ENCODE results near the gene YBEY. TPM values are rescaled to one million over a fixed set of nuclear protein-coding genes. Genes with fewer than 3 reads are reported as not detected.
"Not testable (repeated sequence)": the region's sequence is repeated elsewhere in the genome, so short reads cannot be mapped to it uniquely, and the experiment has no call there.

Gene YBEY, protein sequence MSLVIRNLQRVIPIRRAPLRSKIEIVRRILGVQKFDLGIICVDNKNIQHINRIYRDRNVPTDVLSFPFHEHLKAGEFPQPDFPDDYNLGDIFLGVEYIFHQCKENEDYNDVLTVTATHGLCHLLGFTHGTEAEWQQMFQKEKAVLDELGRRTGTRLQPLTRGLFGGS
- total RNA-seq = 11.1 TPM
- long read RNA-seq, partial matches to known transcripts = 0 of 4 reads
- long read RNA-seq, other reads (novel, unspliced or antisense) = 1 of 4 reads

DNA sequence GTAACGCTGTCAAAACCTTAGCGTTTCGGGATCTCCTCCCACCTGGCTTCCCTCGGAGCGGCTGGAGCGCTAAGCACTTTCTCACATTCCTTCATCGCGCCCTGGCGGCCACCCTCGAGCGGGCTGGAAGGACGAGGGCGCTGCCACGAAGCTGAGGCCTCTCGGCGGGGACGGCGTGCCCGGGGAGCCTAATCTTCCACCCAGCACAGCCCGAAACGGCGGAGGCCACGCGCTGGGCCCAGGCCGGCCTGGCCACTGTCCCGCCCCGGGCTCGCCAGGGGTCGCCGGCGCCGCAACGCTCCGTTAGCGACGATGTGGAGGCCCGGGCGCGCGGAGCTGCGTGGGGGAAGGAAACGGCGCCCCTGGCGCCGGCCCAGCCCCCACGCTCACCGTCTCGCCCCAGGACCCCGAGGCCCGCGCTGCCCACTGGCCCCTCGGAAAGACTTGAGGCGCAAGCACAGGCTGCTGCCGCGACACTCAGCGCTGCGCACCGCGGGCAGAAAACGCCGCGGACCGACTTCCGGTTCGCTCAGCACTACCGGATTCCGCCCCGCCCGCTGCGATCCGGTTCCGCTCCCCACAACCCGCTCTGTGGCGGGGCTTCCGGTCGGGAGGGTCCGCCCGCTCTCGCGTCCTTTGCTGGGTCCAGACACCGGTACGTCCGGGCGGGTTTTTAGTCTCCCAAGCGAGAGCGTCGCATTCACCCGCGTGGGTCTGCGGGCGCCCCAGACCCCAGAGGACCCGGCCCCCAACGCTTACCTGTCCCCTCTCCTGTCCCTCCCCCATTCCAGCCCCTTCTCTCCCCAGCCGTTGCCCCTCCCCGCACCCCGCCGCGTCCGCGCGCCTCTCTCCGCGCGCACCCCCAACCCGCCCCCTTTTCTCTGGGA is at the start of gene YBEY:
Gene YBEY, plus strand, starts transcription at position 582 of the 887 bp plus-strand sequence. CDS start 572 bp downstream, outside the sequence.
- DNase-seq (ENCODE audit: low spot score) = peak; percentile 95

DNA sequence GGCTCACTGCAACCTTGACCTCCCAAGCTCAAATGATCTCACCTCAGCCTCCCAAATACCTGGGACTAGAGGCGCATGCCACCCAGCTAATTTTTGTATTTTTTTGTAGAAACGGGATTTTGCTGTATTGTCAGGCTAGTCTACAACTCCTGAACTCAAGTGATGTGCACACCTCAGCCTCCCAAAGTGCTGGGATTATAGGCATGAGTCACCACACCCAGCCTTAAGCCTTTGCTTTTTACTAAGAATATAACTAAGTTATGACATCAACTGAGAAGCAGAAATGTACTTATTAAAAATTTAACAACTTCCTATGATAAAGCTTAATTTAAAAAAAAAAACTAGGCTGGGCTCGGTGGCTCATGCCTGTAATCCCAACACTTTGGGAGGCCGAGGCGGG is 48.7 kb upstream of the YBEY start:
- DNase-seq (ENCODE audit: low spot score) = peak; percentile 14

DNA sequence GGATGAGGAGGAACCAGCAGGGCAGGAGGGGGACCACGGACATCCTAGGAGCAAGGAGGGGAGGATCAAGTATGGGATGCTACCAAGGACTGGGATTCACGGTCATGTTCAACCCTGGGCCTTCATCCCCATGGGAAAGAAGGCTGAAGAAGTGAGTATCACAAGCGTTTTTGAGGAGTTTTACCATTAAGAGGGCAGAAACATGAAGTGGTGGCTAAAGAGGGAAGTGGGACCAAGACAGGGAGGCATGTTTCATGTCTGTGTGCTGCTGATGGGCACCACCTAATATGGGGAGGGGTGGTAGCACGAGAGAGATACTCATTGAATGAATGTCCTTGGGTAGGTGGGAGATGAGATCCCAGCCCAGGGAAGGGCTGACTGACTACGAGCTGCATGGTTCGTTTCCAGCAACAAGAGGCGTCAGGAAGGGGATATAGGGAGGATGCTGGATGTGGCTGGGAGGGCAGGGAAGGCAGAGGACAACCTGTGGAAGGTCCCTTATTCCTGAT is 46.3 kb upstream of the YBEY start:
- peak; percentile 41 for DNase-seq (ENCODE audit: low spot score)

DNA sequence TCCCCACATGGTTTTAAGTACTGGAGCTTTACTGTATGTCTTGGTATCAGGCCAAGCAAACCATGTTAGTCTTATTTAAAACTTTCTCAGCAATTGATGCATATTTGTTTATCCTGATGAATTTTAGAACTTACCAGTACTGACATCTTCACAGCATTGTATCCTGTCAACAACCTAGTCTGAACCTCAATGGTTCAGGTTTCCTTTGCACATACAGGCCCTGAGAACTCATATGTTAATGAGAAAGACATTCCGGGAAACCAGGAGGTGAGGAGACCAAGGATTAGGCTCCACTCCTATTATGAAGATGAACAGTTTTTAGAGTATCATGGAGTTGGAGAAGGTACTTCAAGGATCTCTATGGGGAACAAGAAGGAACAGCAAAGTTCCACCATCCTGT is 44.6 kb upstream of the YBEY start:
- DNase-seq (ENCODE audit: low spot score) = not testable (repeated sequence)

DNA sequence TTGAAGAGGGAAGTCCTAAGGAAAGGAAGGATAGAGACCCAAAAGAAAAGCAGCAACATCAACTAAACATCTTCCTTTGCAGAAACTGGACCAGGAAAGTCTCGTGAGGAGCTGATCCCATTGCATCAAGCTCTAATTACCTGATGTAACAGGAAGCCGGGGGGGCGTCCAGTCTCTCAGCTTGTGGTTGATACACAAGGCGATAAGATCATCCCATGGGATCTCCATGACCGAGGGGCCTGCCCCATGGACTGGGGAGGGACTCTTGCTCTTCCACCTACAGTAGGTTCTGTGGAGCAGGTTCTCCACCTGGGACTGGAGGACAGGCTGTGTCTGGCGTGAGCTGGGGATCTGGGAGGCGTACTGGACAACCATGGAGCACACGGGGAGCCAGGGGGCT is 42.8 kb upstream of the YBEY start:
- DNase-seq (ENCODE audit: low spot score) = peak; percentile 67

DNA sequence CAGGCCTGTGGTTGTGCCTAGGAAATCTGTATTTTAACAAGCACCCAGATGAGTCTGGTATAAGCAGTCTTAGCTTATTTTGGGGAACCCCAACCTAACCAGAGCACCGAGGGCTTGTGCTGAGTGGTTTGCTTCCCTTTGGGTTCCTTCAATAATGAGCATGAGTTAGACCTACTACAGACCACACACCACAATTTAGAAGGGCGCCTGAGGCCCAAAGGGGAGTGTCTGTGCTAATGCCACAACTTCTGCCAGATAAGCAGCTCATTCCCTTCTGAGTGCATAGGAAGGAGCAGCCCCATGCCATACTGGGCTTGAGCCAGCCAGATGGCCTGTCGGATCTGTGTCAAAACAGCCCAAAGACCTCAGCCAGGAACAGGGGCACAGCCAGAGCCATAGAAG is 42.2 kb upstream of the YBEY start:
- peak; percentile 16 for DNase-seq (ENCODE audit: low spot score)

DNA sequence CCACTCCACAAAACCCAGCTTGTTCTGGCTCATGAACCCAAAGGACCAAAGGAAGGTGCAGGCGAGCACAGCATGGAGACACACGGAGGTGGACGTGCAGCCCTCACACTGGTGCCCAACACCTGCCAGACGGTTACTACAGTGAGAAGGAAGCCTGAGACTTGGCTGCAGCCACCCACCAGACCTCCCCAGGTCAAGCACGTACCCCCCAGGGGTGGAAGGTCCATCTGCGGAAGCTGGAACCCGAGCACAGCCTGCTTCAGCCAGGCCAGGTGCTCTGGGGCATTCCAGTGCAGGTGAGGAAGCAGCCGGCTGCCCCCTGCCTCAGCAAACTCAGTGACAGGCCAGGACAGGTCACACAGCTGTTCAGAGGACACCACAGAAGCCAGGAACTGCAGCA is 41.5 kb upstream of the YBEY start:
- peak; percentile 65 for DNase-seq (ENCODE audit: low spot score)

DNA sequence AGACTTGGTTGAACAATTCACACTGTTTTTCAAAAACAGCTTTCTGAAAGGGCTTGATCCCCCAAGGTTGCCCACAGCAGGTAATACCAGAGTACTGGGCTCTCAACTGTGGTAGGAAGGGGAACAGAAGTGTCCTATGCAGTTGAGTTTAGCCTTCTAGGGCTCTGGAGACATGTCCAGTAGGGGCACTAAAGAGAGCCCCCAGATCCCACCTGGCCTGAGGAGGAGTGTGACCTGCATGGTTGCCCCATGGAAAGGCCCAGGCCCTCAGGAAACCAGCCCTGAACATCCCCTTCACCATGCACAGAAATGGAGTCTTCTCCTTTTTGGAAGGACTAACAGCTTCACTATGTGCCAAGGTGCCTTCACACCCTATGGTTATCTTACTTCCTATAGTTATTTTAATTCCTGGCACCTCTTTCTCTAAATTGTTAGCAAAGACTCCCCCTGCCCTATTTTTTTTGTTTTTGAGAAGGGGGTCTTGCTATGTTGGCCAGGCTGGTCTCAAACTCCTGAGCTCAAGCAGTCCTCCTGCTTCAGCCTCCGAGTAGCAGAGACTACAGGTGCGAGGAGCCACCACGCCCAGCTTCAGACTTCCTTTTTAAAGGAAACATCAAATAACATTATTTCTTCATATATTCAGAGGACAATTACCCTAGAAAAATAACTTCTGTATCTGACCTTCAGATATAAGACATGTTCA is 40.8 kb upstream of the YBEY start:
- DNase-seq (ENCODE audit: low spot score) = peak; percentile 53

DNA sequence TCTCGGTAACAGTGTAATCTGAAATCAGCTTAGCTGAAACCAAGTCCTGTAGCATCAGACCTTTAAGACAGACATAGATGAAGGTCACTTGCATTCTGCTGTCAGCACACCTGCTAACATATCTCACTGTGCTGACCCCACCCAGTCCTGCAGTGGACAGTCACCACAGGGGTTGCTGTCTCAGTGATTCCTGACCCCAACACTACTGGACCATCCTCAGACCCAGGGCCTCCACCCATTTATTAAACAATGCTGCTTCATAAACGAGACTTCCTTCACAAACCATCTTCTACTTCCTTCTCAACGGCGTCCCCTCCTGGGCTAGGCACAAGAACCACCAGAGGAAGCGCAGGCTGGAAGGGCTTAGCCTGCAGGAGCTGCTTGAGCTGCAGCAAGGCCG is 39.8 kb upstream of the YBEY start:
- peak; percentile 55 for DNase-seq (ENCODE audit: low spot score)

DNA sequence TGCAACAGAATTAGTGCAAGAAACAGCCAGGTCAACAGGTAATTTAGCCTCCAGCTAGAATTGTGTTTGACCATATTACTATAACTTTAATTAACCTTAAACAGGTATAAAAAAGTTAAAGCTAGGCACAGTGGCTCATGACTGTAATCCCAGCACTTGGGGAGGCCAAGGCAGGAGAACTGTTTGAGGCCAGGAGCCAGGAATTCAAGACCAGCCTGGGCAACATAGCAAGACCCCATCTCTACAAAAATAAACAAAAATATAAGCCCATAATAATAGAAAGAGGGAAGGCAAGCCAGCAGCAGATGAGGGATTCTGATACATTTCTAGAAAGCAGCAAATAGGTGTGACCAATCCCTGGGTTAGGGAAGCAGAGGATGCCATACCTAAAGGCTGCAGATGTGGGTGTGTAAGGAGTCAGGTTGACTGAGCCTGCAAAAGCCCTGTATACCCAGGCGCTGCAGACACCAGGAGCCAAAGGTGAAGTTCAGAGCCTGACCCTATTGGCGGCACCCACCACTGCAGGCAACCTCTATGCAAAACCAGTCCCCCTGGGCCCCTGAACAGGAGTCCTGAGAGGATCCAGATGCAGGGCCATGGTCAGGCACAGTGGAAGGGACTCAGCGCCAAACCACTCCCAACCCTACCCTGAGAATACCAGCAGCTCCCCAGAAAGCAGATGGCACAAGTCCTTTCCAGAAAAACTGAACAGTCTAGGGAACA is 38.3 kb upstream of the YBEY start:
- peak; percentile 62 for DNase-seq (ENCODE audit: low spot score)

DNA sequence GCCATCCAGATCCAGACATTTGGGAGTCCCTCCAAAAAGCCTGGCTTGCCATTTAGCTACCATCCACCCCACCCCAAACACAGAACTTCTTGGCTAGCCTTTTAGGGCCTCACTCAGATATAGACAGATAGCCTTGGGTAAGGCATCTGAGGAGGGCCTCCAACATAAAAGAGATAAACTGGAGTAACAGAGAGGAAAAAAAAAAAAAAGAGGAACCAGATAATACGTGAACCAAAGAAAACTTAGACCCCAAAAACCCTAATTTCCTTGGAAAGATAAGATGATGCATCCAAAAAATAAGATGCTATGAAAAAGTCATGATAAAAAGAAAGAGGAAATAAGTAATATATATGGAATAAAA is 37.7 kb upstream of the YBEY start:
- no peak for DNase-seq (ENCODE audit: low spot score)

DNA sequence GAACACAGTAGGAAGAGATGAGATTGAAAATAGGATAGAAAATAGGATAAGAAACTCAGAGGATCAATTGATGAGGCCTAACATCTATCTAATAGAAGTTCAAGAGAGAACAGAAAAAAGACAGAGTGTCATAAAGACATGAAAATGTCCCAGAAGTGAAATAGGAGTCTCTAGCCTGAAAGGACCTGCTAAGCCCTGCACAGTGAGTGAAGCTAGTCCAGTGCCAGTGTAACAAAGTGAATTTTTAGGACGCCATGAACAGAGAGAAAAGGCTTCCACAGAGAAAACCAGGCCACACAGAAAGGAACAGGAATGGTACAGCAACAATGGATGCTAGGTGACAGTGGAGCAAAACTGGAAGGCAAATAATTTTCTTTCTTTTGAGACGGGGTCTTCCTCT is 37.3 kb upstream of the YBEY start:
- no peak for DNase-seq (ENCODE audit: low spot score)

DNA sequence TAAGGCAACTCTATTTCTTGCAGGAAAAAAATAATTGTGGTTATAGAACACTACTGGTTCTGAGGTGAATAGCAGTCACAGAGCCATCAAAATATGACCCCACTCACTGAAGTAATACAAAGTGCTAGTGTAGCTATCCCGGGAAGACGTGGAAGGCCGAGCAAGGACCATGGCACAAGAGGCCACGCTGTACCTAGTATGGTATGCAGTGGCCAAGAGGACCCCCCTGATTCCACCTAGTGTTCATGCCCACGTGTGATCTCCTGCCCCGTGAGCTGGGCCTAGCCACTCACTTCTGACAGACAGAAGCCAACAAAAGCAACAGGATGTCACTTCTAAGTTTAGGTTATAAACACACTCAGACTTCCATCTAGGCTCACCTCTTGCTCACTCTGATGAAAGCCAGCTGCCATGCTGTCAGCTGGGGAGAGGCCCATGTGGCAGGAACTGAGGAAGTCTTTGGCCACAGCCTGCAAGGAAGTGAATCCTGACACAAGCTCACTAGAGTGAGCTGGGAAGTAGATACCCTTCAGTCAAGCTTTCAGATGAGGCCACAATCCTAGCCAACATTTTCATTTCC is 35.9 kb upstream of the YBEY start:
- peak; percentile 51 for DNase-seq (ENCODE audit: low spot score)

DNA sequence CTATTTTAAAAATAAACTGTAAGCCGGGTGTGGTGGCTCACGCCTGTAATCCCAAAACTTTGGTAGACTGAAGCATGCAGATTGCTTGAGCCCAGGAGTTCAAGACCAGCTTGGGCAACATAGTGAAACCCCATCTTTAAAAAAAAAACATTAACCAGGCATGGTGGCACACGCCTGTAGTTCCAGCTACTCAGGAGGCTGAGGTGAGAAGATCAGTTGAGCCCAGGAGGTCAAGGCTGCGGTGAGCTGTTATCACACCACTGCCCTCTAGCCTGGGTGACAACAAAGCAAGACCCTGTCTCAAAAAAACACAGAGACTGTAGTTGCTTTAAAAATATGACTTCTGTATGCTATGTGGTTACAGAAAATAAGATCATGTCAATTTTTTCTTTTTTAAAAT is 33.3 kb upstream of the YBEY start:
- peak; percentile 8 for DNase-seq (ENCODE audit: low spot score)

DNA sequence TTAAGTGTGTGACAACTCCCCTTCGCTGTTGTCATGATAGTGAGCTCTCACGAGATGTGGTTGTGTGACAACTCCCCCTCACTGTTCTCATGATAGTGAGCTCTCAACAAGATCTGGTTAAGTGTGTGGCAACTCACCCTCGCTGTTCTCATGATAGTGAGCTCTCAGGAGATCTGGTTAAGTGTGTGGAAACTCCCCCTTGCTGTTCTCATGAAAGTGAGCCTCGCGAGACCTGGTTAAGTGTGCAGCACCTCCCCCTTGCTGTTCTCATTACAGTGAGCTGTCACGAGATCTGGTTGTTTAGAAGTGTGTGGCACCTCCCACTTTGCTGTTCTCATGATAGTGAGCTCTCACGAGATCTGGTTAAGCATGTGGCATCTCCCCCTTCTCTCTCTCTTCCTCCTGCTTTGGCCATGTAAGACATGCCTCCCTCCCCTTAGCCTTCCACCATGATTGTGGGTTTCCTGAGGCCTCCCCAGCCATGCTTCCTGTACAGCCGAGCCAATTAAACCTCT is 32.5 kb upstream of the YBEY start:
- peak; percentile 12 for DNase-seq (ENCODE audit: low spot score)

DNA sequence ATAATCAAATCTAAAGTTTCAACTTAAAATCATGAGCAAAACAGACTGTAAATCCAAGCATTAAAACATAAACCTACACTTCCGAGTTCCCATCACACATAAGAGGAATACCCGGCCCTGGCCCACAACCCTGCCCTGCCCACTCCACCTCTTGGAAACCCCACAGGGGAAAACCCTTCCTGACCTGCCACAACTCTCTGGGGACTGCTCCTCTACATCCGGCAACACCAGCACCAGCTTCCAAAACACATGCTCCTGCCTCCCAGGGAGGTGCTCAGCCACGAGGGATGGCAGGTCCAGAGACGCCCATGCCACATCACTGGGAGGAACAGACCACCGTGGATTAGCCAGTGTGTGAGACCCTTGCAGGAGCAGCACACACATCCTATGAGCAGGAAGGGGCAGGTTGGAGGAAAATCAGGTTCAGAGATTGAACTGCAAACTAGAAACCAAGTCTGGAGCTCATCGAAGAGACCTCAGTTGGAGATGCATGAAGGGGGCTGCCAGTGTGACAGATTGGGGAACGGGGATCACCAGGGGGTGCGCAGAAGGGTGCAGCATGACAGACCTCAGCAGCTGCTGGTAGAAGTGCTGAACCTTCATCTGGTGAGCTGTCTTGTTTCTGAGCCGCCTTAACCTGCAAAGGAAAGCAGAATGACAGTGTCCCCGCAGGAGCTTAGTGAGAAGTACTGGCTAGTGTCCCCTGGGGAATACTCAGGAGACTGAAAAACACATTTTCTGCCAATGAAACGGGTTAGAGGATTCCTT is 31.8 kb upstream of the YBEY start:
- DNase-seq (ENCODE audit: low spot score) = peak; percentile 80

DNA sequence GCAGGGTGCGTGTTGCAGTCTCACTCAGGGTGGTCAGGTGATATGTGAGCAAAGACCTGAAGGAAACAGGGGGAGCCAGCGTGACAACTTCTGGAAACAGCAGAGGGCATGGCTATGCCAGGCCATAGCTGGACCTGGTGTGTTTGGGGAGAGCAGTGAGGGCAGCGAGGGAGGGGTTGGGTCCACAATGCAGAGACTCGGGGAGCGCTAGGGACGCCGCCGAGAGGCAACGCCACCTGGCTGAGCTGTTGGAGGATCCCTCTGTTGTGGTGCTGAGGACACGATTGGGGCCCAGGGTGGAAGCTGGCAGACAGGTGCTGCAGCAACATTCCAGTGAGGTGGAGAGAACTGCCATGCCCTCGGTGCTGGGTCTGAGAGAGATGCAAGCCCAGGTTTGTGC is 31.0 kb upstream of the YBEY start:
- peak; percentile 62 for DNase-seq (ENCODE audit: low spot score)

DNA sequence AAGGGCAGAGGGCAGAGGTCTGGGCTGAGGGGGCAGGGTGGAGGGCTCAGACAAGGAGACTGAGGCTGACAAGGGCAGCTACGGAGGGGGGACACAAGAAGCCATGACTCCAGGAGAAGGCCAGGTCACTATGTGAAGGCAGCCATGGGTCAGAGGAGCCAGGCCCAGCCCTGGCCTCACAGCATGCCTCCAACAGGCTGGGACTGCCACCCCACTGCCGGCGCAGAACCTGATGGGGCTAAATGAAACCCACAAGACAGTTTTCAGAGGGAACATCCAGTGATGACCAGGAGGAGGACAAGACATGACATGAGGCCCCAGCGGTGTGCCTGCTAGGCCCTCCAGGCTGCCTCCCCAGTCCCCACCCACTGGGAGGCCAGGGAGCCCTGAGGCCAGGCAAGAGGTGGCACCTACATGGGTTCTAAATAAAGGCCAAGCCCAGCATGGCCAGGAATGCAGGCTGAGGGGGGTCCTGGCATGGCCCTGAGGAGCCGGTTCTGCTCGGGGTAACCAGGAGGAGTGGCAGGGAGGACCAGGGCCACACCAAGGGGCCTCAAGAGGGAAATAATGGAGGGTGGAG is 30.3 kb upstream of the YBEY start:
- DNase-seq (ENCODE audit: low spot score) = peak; percentile 49

DNA sequence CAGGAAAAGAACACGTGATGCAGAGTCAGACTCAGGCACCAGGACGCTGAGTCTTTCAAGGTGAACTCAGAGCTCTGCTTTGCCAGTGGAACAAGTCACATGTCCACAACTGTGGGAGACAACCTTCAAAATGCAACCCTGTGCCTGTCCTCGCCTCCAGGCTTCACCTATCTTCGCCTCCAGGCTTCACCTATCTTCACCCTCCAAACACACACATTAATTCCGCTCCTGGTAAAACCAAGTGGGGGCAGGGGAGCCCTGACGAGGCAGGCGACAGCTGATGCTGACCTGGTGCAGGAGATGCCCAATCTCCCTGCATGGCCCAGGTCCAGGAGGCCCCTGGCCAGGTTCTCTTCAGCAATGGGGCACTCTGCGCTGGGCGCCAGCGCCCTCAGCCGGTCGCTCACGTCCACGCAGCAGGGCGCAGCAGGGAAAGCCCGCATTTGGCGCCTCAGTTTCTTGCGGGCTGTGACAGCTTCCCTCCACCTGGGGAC is 29.6 kb upstream of the YBEY start:
- peak; percentile 71 for DNase-seq (ENCODE audit: low spot score)

Data from mesenteric fat pad (tissue), 1 donor.